ENCODE measurements around the gene ANAPC7. TPM values are rescaled to one million over a fixed set of nuclear protein-coding genes. Genes with fewer than 3 reads are reported as not detected.
"Not testable (repeated sequence)": the region's sequence is repeated elsewhere in the genome, so short reads cannot be mapped to it uniquely, and the experiment has no call there.

ANAPC7 gene
- polyA plus RNA-seq (ENCODE audit: insufficient read length in 4 of 4): 10 to 100 TPM; 66.5 to 85.4 (median 69.9) TPM

GRCh38 chr12:110403146-110403975, at the start of gene ANAPC7:
TSS of gene ANAPC7 (minus strand) at chr12:110403708. CDS start at chr12:110403627, 81 bp downstream.
- peak; percentile 82 to 85 (median 84) for DNase-seq (ENCODE audit: low read depth in 4 of 4, low spot score in 3 of 4)

- DNase-seq (ENCODE audit: low read depth in 4 of 4, low spot score in 3 of 4): no peak
Measured at GRCh38 chr12:110451263-110451662, 47.8 kb upstream of the ANAPC7 start.

GRCh38 chr12:110449799-110450497, 46.4 kb upstream of the ANAPC7 start, which contains the start of gene ARPC3:
TSS of gene ARPC3 (minus strand) at chr12:110450337. CDS start at chr12:110450260, 77 bp downstream.
- DNase-seq (ENCODE audit: low read depth in 4 of 4, low spot score in 3 of 4): peak; percentile 86 to 92 (median 88)

GRCh38 chr12:110444455-110444854, 40.9 kb upstream of the ANAPC7 start:
- DNase-seq (ENCODE audit: low read depth in 4 of 4, low spot score in 3 of 4): no peak

GRCh38 chr12:110436231-110436630, 32.7 kb upstream of the ANAPC7 start:
- no peak for DNase-seq (ENCODE audit: low read depth in 4 of 4, low spot score in 3 of 4)

GRCh38 chr12:110431957-110432587, 28.6 kb upstream of the ANAPC7 start:
- DNase-seq (ENCODE audit: low read depth in 4 of 4, low spot score in 3 of 4): no peak

- not testable (repeated sequence) for DNase-seq (ENCODE audit: low read depth in 4 of 4, low spot score in 3 of 4)
Measured at GRCh38 chr12:110429676-110430075, 26.2 kb upstream of the ANAPC7 start.

- DNase-seq (ENCODE audit: low read depth in 4 of 4, low spot score in 3 of 4): no peak
Measured at GRCh38 chr12:110426406-110426805, 22.9 kb upstream of the ANAPC7 start.

- DNase-seq (ENCODE audit: low read depth in 4 of 4, low spot score in 3 of 4): no peak
Measured at GRCh38 chr12:110424237-110424636, 20.7 kb upstream of the ANAPC7 start.

GRCh38 chr12:110421701-110422100, 18.2 kb upstream of the ANAPC7 start:
- no peak for DNase-seq (ENCODE audit: low read depth in 4 of 4, low spot score in 3 of 4)

- no peak for DNase-seq (ENCODE audit: low read depth in 4 of 4, low spot score in 3 of 4)
Measured at GRCh38 chr12:110421159-110421661, 17.7 kb upstream of the ANAPC7 start.

- not testable (repeated sequence) for DNase-seq (ENCODE audit: low read depth in 4 of 4, low spot score in 3 of 4)
Measured at GRCh38 chr12:110420644-110421043, 17.1 kb upstream of the ANAPC7 start.

- not testable (repeated sequence) for DNase-seq (ENCODE audit: low read depth in 4 of 4, low spot score in 3 of 4)
Measured at GRCh38 chr12:110417113-110417512, 13.6 kb upstream of the ANAPC7 start.

- not testable (repeated sequence) for DNase-seq (ENCODE audit: low read depth in 4 of 4, low spot score in 3 of 4)
Measured at GRCh38 chr12:110410086-110410485, 6.6 kb upstream of the ANAPC7 start.

- not testable (repeated sequence) for DNase-seq (ENCODE audit: low read depth in 4 of 4, low spot score in 3 of 4)
Measured at GRCh38 chr12:110405126-110405662, 1.7 kb upstream of the ANAPC7 start.

- peak; percentile 52 to 66 (median 57) for DNase-seq (ENCODE audit: low read depth in 4 of 4, low spot score in 3 of 4)
Measured at GRCh38 chr12:110403976-110404682, 621 bp upstream of the ANAPC7 start.

- DNase-seq (ENCODE audit: low read depth in 4 of 4, low spot score in 3 of 4): no peak
Measured at GRCh38 chr12:110382683-110383082, 20.8 kb downstream of the ANAPC7 start.

- DNase-seq (ENCODE audit: low read depth in 4 of 4, low spot score in 3 of 4): no peak
Measured at GRCh38 chr12:110379631-110380030, 23.9 kb downstream of the ANAPC7 start.

GRCh38 chr12:110379197-110379596, 24.3 kb downstream of the ANAPC7 start:
- DNase-seq (ENCODE audit: low read depth in 4 of 4, low spot score in 3 of 4): no peak

Measured in right renal pelvis (tissue), 4 donors.